ENCODE results near the gene GALP.
"Not testable (repeated sequence)": the region's sequence is repeated elsewhere in the genome, so short reads cannot be mapped to it uniquely, and the experiment has no call there.

Gene GALP

GRCh38 chr19:56193981-56194640 lies 18.3 kb downstream of the GALP start:
- DNase-seq, result no peak

- not testable (repeated sequence) for DNase-seq
These were observed 21.8 kb downstream of the GALP start, which contains the start of gene ZSCAN5B for GRCh38 chr19:56197646-56198045. Gene ZSCAN5B (minus strand): TSS chr19:56197783. CDS start chr19:56193052, 4,731 bp downstream.

DNA sequence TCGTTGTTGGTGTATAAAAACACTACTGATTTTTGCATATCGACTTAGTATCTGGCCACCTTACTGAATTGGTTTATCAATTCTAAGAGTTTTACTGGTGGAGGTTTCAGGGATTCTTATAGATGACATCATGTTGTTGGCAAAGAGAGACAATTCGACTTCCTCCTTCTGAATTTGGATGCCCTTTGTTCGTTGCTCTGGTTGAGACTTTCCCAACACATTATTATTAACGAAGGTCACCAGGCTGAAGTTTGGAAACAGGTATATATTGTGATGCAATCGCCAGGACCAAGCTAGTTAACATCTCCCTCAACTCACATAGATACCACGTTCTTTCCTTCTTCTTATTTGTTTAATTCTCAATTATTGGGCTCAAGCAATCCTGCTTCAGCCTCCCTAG lies 23.9 kb downstream of the GALP start:
- no peak for DNase-seq

GRCh38 chr19:56201973-56202372 lies 26.2 kb downstream of the GALP start, which contains the start of gene ZSCAN5C:
Gene ZSCAN5C (plus strand): TSS chr19:56202273. CDS start chr19:56205914, 3,641 bp downstream.
- DNase-seq, result no peak

DNA sequence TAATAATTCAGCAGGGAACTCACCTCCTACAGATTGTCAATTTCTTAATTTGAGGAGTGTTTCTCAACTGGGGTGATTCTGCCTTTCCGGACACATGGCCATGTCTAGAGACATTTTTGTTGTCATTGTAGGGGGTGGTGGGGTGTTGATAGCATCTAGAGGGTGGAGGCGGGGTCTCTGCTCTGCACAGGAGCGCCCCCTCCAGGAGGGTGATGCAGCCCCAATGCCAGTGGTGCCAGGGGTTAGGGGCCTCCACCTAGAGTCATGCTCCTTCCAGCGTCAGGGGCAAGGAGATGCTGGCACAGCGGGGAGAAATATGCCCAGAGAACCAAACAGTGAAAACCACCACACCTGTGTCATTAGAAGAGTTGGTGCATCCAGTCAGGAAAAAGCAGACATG lies 31.8 kb downstream of the GALP start:
- not testable (repeated sequence) for DNase-seq

DNA sequence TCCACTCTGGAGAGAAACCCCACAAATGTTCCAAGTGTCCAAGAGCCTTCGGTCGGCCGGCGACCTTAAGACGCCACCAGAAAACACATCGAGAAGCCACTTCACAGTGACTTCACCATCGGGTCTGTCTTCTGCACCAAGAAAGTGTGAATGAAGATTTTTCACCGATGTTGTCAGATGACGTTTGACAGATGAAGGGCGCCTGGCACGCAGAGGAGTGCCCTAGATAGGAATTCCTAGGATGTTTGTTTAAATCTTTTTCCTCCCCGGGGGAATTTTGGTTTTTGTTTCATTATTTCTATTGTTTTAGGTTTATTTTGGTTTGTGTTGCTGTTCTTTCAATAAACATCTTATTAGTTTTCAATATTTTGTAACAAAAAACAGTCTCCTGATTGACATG lies 33.3 kb downstream of the GALP start:
- no peak for DNase-seq

DNA sequence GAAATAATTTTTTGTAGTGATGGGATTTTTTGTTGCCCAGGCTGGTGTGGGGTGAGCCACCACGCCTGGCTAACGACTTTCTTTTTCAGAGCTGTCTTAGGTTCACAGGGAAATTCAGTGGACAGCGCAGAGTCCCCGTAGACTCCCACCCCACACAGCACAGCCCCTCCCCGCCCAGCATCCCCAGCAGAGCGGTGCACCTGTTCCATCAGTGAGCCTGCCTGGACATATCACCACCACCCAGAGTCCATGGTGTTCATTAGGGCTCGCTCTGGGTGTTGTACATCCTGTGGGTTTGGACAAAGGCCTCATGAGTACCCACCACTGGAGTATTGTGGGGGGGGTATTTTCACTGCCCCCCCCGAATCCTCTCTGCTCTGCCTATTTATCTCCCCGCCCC lies 34.2 kb downstream of the GALP start:
- DNase-seq, result not testable (repeated sequence)

GRCh38 chr19:56211718-56212117 lies 35.9 kb downstream of the GALP start:
- no peak for DNase-seq

DNA sequence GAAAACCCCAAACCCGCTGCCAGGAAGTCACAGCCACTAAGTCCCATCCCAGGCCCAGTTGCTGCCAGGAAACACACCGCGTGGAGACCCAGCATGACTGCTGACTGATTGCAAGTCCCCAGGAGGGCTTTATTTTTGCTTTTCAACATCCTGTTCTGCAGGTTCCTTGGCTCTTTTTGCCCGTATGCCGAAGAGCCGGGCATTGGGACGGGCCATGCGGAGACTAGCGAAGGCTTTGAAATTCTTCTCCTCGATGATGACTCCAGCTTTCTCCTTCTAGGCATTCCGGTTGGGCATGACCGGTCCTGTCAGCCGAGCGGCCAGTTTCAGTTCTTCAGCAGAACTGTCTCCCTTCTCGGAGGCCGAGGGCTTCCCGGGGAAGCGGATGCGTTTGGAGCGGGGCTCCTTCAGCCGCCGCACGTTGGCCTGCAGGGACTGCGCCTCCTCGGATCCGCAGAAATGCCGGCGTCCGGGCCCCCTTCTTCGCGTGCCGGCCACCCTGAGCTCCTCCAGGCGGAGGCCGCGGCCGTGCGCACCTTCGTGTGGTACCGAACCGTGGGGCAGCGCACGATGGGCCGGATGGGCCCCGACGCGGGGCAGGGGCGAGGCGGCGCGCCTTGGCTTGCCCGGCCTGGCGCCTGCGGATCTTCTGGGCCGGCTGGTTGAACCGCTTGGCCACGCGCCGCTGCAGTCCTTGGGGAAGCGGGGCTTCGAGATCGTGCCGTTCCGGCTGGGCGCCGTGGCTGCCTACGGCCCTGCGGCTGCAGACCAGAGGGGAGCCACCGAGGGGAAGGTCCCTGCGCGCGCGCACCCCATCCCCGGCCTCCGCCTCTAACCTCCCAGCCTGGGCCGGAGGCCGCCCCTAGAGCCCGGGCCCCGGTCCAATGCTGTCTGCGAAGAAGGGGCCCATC lies 41.5 kb downstream of the GALP start:
- DNase-seq, result no peak

DNA sequence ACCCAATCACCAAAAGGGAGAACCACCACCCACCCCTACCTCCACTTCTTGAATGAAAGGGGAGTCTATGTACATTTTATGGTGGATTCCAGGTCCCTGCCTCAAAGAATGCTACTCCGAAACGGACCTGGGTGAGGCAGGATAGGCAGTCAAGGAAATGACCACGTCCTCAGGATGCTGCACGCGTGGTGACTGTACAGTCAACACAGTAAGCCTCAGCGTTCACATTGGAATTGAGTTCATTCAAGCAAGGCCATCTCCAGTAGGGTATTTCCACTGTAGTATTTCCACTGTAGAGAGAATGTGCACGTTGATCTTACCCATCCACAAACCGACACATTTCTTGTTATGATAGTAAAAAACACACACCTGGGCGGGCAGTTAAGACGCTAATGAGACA lies 43.2 kb downstream of the GALP start:
- no peak for DNase-seq

- not testable (repeated sequence) for DNase-seq
These were observed 45.6 kb downstream of the GALP start for GRCh38 chr19:56221442-56221841.

- DNase-seq, result no peak
These were observed 46.0 kb downstream of the GALP start for GRCh38 chr19:56221851-56222250.

DNA sequence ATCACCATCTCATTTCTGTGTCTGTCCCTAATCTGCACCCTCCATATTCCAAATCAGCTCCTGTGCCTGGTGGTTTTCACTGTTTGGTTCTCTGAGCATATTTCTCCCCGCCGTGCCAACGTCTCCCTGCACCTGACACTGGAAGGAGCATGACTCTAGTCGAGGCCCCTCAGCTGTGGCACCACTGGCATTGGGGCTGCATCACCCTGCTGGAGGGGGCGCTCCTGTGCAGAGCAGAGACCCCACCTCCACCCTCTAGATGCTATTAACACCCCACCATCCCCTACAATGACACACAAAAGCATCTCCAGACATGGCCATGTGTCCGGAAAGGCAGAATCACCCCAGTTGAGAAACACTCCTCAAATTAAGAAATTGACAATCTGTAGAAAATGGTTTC lies 47.1 kb downstream of the GALP start:
- no peak for DNase-seq

DNA sequence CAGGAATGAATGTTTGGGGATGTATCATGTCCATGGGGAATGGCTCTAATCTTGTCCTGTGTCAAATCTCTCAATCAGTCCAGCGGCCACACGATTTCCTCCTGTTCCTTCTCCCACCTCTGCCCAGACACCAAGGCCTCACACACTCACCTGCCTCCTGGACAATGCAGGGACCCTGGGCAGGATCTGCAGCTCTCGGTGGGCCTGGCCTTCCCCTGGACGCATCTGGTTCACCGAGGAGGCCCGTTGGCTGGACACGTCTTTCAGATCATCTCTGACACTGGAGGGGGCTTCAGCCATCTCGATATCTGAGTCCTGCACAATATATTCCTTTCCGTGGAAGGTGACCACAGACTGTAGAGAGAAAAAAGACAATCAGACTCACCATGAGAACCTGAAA lies 47.7 kb downstream of the GALP start:
- DNase-seq, result no peak
